GM12873 (cell line): ENCODE results near the gene LARGE1.

Experiments
- TF ChIP-seq, protein P1 (sequence below): IDR thresholded peaks from 2 replicates; pipeline ENCODE4 v1.5.1; 2012; ENCODE audit warnings: low read depth, mild to moderate bottlenecking, moderate library complexity, low read length, control low read depth; ENCODE audit not compliant: insufficient read depth; ENCODE audit errors: missing control alignments

The LARGE1 gene

DNA sequence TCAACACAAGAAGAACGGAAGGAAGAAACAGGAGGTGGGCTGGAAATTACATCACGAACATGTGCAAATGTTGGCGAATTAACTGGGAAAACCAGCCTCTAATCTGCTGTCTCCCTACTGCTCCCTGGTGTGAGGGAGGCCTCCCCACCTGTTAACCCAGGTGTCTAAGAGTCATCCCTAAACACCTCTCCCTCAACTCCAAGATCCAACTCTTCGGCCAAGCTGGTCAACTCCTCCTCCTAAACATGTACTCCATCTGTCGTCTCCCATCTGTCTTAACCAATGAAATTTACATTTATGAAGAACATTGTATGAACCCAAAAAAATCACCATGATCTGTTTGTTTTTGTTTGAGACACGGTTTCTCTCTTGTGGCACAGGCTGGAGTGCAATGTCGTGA, 154.2 kb downstream of the LARGE1 start:
- TF ChIP-seq, protein P1, sequence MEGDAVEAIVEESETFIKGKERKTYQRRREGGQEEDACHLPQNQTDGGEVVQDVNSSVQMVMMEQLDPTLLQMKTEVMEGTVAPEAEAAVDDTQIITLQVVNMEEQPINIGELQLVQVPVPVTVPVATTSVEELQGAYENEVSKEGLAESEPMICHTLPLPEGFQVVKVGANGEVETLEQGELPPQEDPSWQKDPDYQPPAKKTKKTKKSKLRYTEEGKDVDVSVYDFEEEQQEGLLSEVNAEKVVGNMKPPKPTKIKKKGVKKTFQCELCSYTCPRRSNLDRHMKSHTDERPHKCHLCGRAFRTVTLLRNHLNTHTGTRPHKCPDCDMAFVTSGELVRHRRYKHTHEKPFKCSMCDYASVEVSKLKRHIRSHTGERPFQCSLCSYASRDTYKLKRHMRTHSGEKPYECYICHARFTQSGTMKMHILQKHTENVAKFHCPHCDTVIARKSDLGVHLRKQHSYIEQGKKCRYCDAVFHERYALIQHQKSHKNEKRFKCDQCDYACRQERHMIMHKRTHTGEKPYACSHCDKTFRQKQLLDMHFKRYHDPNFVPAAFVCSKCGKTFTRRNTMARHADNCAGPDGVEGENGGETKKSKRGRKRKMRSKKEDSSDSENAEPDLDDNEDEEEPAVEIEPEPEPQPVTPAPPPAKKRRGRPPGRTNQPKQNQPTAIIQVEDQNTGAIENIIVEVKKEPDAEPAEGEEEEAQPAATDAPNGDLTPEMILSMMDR = no peak

DNA sequence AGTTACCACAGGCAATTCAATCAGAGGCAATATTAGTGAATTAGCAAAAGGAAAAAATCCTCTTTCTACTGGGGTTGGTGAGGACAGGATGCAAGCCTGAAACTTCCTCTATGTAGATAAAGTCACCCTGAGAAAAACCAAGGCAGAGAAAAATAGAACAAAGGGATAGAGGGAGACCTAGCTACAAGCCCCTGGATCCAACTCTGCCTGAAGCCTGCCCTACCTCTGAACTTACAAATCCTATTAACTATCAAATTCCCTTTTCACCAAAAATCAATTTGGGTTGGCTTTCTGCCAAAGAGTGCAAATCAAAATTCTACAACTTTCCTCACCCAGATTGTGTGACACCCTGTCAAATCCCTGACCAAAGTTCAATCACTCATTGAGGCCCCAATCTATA, 161.3 kb downstream of the LARGE1 start:
- TF ChIP-seq, protein P1 = no peak

DNA sequence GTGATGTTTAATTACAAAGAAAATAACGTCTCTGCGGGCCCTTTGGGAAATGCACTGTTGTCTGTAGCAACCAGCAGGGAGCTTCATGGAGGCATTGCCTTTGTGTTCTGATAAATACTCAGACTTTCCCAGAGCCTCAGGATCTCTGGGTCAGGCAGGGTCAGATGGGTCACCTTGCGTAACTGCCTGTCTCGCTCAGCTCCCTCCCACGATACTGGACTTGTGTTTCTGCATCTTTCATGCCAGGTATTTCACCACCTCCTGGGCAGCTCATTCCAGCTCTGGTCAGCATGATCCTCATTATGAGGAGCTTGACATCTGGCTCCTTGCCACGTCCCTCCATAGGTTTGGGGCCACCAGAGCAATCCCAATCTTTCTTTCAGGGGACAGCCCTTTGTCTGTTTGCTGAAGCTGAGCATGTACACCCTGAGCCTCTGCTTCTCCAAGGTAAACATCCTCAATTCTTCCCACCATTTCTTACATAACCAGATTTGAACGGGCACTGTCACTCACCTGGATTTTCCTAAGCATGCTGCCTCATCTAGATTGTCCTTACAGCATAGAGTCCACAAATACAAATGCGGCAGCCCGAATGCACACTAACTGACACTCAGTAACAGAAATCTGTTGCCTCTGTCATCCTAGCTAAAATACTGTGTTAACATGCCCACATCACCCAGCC, 162.3 kb downstream of the LARGE1 start:
- TF ChIP-seq, protein P1 = no peak

DNA sequence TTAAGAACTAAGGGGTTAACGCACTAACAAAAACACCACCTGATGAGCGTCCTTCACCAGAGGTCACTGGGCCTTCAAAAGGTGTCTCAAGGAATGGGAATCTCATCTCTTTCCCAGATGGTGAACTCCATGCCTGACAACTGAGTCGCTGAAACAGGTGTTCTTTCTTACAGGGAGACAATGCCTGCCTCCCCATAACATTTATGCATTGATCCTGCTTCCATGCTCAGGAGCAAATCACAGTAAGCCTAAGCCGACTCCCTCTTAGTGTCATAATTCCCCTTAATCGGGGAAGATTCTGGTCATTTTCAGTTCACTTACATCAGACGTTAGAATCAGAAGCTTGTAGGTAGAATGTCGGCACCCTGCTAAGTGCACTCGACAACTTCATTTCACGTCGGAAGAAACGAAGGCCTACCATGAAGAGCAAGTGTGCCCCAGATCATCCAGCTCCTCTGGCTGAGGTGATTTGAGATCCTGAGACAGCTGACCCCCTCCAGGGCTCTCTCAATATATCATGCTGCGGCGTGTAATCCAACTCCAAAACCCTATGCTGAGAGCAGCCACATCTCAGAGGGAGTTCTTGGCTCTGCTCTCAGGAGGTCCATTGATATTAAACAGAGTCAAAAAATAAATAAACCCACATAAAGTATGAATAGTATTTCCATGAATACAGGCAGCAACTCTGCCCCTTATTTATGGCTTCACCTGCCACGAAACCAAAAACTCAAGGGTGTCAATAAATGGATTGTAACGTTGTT, 163.1 kb downstream of the LARGE1 start:
- TF ChIP-seq, protein P1 = no peak

DNA sequence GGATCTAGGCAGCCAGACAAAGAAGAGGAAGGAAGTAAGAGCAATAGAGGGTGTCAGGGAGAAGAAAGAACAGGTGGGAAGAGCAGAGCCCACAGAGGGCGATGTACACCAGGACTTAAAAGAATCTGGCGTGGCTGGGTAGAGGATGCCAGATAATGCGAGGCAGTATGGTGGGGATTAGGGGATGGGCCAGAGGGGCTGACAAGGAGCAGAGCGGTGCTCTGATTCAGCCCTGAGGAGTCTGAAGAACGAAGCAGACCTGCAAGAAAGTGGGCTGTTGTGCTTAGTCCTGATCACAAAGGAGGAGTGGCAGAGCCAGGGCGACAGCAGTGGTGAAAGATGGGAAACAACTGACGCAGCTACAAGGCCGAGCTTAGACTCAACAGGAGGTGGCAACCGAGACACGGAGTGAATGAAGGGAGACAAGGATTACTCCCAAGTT, 163.7 kb downstream of the LARGE1 start:
- TF ChIP-seq, protein P1 = peak; percentile 23

DNA sequence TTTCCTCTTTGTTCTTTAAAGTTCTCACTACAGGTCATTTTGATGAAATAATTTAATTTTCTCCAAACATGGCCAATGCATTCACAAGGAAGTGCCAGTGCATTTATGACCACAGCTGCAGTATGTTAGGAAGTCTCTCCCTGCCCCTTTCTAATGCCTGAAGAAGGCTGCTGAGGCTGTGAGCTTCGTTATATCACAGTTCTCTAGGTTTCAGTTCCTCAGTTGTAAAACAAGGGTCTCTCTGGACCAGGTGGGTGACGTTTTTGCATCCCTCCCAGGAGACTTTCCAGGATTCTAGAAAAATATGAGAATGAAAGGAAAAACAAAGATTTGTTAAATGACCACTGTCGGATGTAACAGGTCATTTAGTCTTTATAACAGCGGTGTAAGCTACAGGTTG, 171.6 kb downstream of the LARGE1 start:
- TF ChIP-seq, protein P1 = no peak

DNA sequence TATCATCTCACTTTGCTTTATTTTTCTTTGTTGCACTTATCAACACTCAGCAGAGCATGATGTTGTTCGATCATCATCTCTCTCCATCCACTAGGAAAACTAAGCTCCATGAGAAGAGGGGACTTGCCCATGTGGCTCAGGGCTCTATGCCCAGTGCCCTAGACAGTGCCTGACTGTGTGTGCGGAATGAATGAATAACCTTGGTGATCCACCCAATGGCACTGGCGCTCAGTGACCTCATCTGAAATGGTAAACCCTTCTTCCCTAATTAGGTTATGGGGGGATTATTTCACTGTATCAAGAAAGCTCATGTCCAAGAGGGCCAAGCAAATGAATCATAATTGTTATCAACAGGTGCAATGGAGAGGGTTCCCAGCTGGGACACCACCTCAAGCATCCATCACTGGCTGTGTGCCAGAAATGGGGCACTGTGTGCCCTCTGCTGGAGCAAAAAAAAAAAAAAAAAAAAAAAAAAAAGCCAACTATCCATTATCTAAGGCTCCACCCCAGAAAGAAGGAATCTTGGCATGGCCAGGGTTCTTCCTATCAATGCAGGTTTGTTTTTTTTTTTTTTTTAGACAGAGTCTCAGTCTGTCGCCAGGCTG, 172.6 kb downstream of the LARGE1 start:
- TF ChIP-seq, protein P1 = no peak
